Hematopoietic multipotent progenitor cell (in vitro differentiated cells): ENCODE data around the gene GPATCH8. TPM values are rescaled to one million over a fixed set of nuclear protein-coding genes. Genes with fewer than 3 reads are reported as not detected.
A peak's percentile ranks its signal among the peaks of the same experiment; 100 is the strongest.
"Not testable (repeated sequence)": the region's sequence is repeated elsewhere in the genome, so short reads cannot be mapped to it uniquely, and the experiment has no call there.

Experiments
- DNase-seq, 3 donors: peaks; one replicate each; pipeline ENCODE4 v3.0.0-alpha.2; 2011 to 2015; ENCODE audit warnings: low read depth in 2 of 3, low spot score in 2 of 3
- total RNA-seq: library from RNA; depleted of rRNA; stranded (reverse); fragments of >200 nt; gene quantifications from one replicate; pipeline ENCODE4 v1.2.3, GENCODE V29; 2012

The GPATCH8 gene
- 15.3 TPM for total RNA-seq

DNA sequence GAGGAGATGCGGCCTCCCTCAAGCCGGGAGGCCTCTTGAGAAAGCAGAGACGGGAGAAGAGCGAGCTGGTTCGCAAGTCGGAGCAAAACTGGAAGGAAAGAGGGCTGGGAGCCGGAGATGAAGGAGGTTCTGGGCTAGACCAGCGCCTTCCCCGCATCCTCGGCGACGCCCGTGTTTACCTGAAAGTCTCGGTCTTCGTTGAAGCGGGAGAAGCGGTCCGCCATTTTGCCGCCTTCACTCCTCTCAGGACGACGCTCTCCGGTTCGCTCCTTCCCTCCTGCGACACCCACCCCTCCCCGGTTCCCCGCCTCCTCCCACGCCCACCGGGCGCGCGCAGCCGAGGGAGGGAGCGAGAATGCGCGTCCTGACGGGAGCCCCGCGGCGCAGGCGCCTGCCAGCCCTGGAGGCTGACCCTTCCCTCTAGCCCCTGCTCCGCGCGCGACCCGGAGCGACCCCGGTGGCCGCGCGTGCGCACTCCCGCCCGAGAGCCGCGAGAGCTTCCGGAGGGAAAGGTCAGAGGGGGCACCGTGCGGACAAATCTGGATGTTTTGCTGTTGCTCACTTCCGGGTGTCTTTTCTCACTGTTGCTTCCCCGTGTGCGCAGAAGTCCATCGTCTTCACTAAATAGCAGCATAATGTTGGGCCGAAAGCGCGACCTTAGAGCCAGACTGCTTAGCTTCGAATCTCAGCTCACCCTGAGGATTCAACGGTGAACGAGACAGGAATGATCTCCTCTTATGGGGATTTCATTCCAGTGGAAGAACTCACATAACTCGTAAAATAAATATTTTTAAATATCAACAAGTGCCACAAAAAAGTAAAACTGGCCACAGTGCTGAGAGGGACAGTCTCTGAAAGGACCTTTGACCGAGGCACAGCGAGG is at the start of gene GPATCH8:
Gene GPATCH8, minus strand, starts transcription at position 260 of the 883 bp plus-strand sequence. Its CDS starts 36 bp downstream, at position 224.
- DNase-seq, result peak; percentile 90 to 95 (median 95)

GRCh38 chr17:44552361-44552760 is 49.2 kb upstream of the GPATCH8 start:
- DNase-seq, result no peak

DNA sequence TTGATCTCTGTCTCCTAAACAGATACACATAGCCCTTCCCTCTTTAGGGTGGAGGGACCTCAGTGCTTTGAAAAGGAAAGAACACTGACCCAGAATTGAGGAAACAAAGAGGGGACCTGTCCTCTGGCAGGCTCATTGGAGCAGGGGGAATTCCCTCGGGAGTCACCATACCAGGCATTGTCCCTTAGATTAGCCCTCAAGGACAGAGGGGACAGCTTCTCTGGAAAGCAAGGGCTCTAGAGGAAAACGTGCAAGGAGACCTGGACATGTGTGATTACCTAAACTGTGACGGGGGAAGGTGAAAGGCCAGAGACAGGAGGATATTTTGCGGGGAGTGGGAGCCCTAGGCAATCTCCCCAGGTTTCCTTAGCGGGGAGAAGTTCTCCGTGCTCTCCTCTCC is 46.5 kb upstream of the GPATCH8 start:
- no peak for DNase-seq

- DNase-seq, result no peak
Measured at GRCh38 chr17:44548376-44549230, 45.4 kb upstream of the GPATCH8 start.

DNA sequence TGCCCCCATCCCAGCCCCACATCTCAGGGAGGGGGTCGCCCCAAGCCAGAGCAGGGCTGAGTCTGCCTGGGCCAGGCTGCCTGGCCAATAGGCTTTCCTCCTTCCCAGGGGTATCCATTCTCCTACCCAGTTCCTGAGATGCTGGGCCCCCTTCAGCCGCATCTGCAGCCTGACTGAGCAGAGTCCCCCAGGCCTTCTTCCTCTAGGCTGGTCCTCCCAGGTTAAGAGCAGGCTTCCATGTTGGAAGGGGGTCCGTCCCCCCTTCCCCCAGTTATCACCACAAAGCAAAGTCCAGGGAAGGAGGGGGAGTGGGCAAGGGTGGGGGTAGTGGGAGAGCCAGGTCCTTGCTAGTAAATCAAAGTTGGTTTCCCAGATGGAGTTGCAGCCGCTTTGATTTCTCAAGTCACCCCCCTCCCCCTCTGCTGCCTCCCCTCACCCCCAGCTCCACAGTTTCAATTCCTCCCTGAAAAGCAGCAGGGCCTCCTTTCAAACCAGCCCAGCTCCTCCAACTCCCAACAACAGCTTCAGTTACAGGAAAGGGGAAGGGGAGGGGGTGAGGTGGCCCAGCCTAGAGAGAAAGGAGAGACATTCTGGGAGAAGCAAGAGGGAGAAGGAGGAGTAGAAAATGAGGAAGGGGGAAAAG is 44.5 kb upstream of the GPATCH8 start:
- no peak for DNase-seq

DNA sequence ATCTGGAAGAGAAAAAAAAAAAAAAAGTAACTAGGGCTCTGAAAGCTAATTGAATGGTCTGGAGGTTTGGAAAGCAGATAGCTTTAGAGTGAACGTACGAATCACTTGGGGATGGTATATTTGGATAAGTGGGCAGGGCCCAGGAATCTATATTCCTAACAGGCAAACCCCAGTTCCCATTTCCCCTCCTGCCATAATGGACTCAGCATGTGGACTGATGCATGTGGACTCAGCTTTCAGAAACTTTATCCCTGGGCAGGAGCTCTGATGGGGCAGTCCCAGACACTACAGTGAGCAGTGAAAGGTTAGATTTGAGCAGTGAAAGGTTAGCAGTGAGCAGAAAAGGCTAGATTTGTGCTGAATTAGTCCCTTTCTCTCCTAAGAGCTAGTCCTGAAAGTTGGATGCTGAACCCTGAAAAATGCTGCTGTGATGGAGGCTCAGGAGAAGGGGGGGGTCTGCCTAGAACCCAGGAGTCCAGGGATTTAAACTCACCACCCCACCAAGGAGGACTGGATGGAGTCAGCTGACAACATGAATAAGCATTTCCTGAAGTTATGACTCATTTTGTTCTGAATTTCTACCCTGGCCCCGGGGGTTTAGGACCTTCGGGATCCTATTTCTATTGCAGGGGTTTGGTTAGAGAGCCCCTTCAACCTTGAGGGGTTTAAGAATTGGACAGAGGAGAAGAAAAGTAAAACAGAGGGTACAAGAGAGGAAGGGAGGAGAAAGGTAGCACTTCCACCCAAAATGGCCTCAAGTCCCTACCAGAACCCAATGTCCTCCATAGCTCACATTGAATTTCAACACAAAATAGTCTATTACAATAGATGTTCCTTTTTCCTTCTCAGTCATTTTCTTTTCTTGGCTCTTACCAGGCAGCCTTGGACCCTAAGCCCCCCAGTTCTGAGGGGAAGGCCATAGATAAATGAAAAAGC is 43.7 kb upstream of the GPATCH8 start:
- peak in 2 of 3 donors; percentile 44 to 48 for DNase-seq

DNA sequence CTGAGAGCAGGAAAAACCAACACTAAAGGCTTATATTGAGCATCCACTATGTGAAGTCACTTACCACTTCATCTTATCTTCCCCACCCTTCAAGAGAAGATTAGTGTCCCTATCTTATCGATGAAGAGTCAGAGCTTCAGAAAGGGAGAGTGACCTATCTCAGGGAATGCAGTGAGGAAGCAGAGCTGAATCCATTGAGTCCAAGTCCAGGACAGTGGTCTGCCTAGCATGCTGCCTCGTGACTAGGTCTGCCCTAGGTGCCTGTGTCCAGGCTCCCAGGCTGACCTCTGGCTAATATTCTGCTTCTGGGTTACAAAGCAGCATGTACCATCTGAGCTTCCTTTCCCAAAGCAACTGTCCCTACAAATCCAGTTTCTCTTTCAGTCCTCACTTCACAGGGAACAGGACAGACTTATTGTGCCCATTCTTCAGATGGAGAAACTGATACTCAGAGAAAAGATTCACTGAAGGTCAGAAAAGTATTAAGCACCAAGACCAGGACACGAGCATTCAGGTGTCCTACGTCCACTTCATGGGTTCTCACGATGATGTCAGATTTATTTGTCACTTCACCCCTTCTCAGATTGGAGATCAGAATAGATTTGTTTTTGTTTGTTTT is 40.8 kb upstream of the GPATCH8 start:
- no peak for DNase-seq

- DNase-seq, result no peak
Measured at GRCh38 chr17:44543213-44543904, 40.2 kb upstream of the GPATCH8 start.

DNA sequence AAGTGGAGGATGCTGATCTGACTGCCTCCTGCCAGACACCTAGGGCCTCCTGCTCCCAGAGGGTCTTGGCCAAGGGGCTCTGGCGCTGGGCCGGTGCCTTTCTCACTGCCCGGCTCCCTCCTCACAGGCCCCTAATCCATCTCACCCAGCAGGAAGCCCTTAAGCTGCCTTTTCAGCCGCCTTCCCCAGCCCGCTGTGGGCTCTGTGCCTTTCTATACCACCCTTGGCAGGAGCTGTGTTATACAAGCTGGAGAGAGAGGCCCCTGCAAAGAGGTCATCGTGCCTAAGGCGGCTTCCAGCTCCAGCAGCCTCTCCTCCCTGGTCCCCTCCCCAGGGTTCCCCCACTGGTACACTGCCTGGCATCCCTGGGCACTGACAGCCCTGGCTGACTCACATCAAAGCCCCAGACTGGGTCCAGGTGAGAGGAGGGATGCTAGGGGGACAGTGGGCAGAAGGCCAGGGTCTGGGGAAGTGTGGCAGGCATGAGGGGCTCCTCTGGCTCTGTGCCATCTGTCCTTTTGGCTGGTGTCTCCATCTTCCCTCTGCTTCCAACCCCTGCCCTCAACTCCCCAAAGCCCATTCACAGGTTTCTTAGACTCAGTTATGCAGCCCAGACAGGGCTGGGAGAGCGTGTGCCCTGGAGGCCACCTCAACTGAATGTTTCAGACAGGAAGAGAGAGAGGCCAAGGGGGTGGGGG is 38.8 kb upstream of the GPATCH8 start:
- no peak for DNase-seq

- DNase-seq, result no peak
Measured at GRCh38 chr17:44540246-44541084, 37.3 kb upstream of the GPATCH8 start.

GRCh38 chr17:44539673-44540072 is 36.5 kb upstream of the GPATCH8 start:
- DNase-seq, result no peak

GRCh38 chr17:44537922-44538321 is 34.7 kb upstream of the GPATCH8 start:
- DNase-seq, result not testable (repeated sequence)

GRCh38 chr17:44536090-44536953 is 33.1 kb upstream of the GPATCH8 start:
- DNase-seq, result no peak

GRCh38 chr17:44533533-44534246 is 30.5 kb upstream of the GPATCH8 start:
- peak; percentile 69 to 89 (median 80) for DNase-seq

- no peak for DNase-seq
Measured at GRCh38 chr17:44530896-44531418, 27.8 kb upstream of the GPATCH8 start.

DNA sequence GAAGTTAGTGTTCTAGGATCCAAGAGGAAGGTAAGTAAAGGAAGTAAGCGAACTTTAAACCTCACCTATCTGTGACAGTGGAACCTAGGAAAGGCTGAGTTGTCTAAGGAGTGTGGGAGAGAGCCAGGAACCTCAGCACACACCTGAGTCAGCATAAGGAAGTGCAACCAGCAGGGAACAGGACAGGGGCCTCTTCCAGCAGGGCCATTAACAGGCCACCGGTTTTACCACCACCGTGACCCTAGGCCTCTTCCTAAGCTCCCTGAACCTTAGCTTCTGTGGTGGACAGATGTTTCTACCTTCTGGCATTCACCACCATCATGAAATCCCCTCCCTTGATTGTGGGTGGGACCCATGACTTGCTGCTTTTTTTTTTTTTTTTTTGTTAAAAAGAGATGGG is 26.7 kb upstream of the GPATCH8 start:
- DNase-seq, result no peak
